Upper lobe of right lung (tissue), 1 donor: ENCODE results near the gene RAPGEF2. TPM values are rescaled to one million over a fixed set of nuclear protein-coding genes. Genes with fewer than 3 reads are reported as not detected.

Experiments used
- ATAC-seq: fragments of 200-7000 bp; cut with Tn5 transposase; one replicate; pipeline ENCODE4 v1.9.1; 2020; ENCODE audit warnings: mild to moderate bottlenecking, moderate library complexity
- DNase-seq: peaks from one replicate; pipeline ENCODE4 v3.0.0-alpha.2; 2020
- H3K27ac ChIP-seq: fragments of 200-600 bp; one replicate; pipeline ENCODE4 v1.8.0; 2022
- H3K27me3 ChIP-seq: fragments of 200-600 bp; one replicate; pipeline ENCODE4 v1.8.0; 2022; ENCODE audit warnings: mild to moderate bottlenecking
- H3K36me3 ChIP-seq: fragments of 200-600 bp; one replicate; pipeline ENCODE4 v1.8.0; 2022
- H3K4me1 ChIP-seq: fragments of 200-600 bp; one replicate; pipeline ENCODE4 v1.8.0; 2022
- H3K4me3 ChIP-seq: fragments of 200-600 bp; one replicate; pipeline ENCODE4 v1.8.0; 2022; ENCODE audit warnings: mild to moderate bottlenecking
- H3K9me3 ChIP-seq: fragments of 200-600 bp; one replicate; pipeline ENCODE4 v1.8.0; 2022
- intact Hi-C: fragments of 100-400 bp; cut with DNase I; formaldehyde crosslinking; loops from one replicate; pipeline ENCODE4 v1.11.0; 2022
- total RNA-seq: library from RNA; stranded (reverse); fragmentation: NEBNext Ultra II Directional; extraction: Animal tissue kit (Norgen Biotek cat#: 25700); gene quantifications from one replicate; pipeline ENCODE4 v1.2.1, GENCODE V29; 2021
- TF ChIP-seq, protein P1 (sequence below): fragments of 200-600 bp; IDR thresholded peaks from one replicate; pipeline ENCODE4 v1.8.0; 2022; ENCODE audit warnings: antibody characterized with exemption
- donor health status: DM: no; HTN: yes; CAD: no; lungs with severe emphysema.

The RAPGEF2 gene
- total RNA-seq, 1 donor from 2014 or later = 61.3 TPM

- H3K27me3 ChIP-seq = no peaks in the 10 kb centered on the region
- no peaks in the 10 kb centered on the region for H3K9me3 ChIP-seq
- DNase-seq (no peak), ATAC-seq (no peak)
- H3K4me1 ChIP-seq = peaks cover 5% of the 10 kb centered on the region
- TF ChIP-seq, protein P1, sequence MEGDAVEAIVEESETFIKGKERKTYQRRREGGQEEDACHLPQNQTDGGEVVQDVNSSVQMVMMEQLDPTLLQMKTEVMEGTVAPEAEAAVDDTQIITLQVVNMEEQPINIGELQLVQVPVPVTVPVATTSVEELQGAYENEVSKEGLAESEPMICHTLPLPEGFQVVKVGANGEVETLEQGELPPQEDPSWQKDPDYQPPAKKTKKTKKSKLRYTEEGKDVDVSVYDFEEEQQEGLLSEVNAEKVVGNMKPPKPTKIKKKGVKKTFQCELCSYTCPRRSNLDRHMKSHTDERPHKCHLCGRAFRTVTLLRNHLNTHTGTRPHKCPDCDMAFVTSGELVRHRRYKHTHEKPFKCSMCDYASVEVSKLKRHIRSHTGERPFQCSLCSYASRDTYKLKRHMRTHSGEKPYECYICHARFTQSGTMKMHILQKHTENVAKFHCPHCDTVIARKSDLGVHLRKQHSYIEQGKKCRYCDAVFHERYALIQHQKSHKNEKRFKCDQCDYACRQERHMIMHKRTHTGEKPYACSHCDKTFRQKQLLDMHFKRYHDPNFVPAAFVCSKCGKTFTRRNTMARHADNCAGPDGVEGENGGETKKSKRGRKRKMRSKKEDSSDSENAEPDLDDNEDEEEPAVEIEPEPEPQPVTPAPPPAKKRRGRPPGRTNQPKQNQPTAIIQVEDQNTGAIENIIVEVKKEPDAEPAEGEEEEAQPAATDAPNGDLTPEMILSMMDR = no peak
- H3K27ac ChIP-seq = no peak overlapping the region
- no peaks in the 10 kb centered on the region for H3K36me3 ChIP-seq
- intact Hi-C loops = no loop called here
- no peak overlapping the region for H3K4me3 ChIP-seq
Measured at GRCh38 chr4:159235779-159236368, 133.0 kb downstream of the RAPGEF2 start.

- intact Hi-C loops = no loop called here
- no peaks in the 10 kb centered on the region for H3K36me3 ChIP-seq
- H3K27ac ChIP-seq = no peak overlapping the region
- H3K27me3 ChIP-seq = no peaks in the 10 kb centered on the region
- H3K9me3 ChIP-seq = no peaks in the 10 kb centered on the region
- TF ChIP-seq, protein P1 = no peak
- H3K4me3 ChIP-seq = no peak overlapping the region
- DNase-seq (no peak), ATAC-seq (no peak)
- peaks cover 5% of the 10 kb centered on the region for H3K4me1 ChIP-seq
Measured at GRCh38 chr4:159237975-159238374, 135.1 kb downstream of the RAPGEF2 start.

- Histone ChIP-seq H3K4me3 (no peak overlapping the region), H3K27me3 (no peaks in the 10 kb centered on the region), H3K27ac (no peak overlapping the region), H3K9me3 (no peaks in the 10 kb centered on the region), H3K4me1 (peaks cover 5% of the 10 kb centered on the region), H3K36me3 (no peaks in the 10 kb centered on the region)
- DNase-seq (no peak), ATAC-seq (no peak)
- TF ChIP-seq, protein P1 = no peak
- intact Hi-C loops = no loop called here
Measured at GRCh38 chr4:159238631-159239030, 135.8 kb downstream of the RAPGEF2 start.

DNA sequence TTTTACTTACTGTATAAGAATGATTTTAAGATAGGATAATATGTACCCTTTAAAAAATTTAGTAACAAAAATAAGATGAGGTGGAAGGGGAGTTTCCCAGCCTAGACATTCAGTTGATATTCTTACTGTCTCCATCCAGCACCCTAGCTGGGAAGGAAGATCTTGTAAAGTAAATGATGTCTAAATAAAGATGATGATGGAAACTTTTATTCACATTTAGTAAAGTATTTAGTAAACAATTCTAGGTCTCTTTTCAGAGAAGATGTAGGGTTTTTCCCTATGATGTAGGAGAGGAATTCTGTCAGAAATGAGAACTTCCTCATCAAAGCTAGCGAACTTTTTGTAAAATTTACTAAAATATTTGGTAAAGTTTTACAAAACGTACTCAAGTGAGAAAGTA lies 136.8 kb downstream of the RAPGEF2 start:
- H3K27ac ChIP-seq = no peak overlapping the region
- H3K4me1 ChIP-seq = peaks cover 5% of the 10 kb centered on the region
- ATAC-seq = no peak
- no peaks in the 10 kb centered on the region for H3K9me3 ChIP-seq
- no peaks in the 10 kb centered on the region for H3K27me3 ChIP-seq
- H3K36me3 ChIP-seq = no peaks in the 10 kb centered on the region
- intact Hi-C loops = no loop called here
- DNase-seq = no peak
- no peak overlapping the region for H3K4me3 ChIP-seq
- TF ChIP-seq, protein P1 = no peak

- no peaks in the 10 kb centered on the region for H3K9me3 ChIP-seq
- no peak overlapping the region for H3K4me3 ChIP-seq
- TF ChIP-seq, protein P1 = no peak
- ATAC-seq (no peak), DNase-seq (no peak)
- no peaks in the 10 kb centered on the region for H3K27me3 ChIP-seq
- intact Hi-C loops = no loop called here
- no peaks in the 10 kb centered on the region for H3K36me3 ChIP-seq
- H3K4me1 ChIP-seq = peaks cover 5% of the 10 kb centered on the region
- no peak overlapping the region for H3K27ac ChIP-seq
Measured at GRCh38 chr4:159240046-159240445, 137.2 kb downstream of the RAPGEF2 start.

DNA sequence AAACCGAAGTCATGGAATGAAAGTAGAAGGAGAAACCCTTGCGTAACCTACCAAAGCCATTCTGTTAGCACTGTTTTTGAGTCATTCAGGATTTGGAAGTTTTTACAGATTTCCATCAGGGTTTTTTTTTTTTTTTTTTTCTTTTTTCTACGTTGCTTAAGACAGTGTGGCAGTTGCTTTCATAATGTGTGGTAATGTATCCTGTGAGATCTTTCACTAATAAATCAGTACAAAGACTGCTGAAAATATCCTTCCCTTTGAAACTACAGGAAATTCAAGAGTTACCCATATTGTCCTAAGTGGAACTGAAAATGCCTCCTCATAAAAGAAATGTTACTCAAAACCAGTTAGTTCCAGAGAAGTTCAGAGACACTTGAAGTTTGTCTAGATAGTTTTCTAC lies 137.8 kb downstream of the RAPGEF2 start:
- intact Hi-C loops = no loop called here
- Histone ChIP-seq H3K27ac (no peak overlapping the region), H3K36me3 (no peaks in the 10 kb centered on the region), H3K9me3 (no peaks in the 10 kb centered on the region), H3K4me3 (no peak overlapping the region), H3K27me3 (no peaks in the 10 kb centered on the region), H3K4me1 (peaks cover 5% of the 10 kb centered on the region)
- DNase-seq (no peak), ATAC-seq (peak; percentile 46)
- TF ChIP-seq, protein P1 = no peak
